Measurements from ENCODE around the gene RFX2. TPM values are rescaled to one million over a fixed set of nuclear protein-coding genes. Genes with fewer than 3 reads are reported as not detected.

The RFX2 gene
- total and polyA plus RNA-seq, 9 of the 15 experiments (the other 6 are each of a cell fraction or from before 2014, with no cell fraction given): 3.6 to 18.7 (median 8.7) TPM

GRCh38 chr19:6125571-6125989 lies 15.3 kb upstream of the RFX2 start (continued):
- TF ChIP-seq ZNF695 (CRISPR knock-in tag; IDR thresholded peaks at IDR 0.05) (no peak), BHLHE40 (IDR thresholded peaks at IDR 0.05; ENCODE audit: low read length) (peak; percentile 68), MGA (IDR thresholded peaks at IDR 0.05) (no peak), ZBTB1 (CRISPR knock-in tag; IDR thresholded peaks at IDR 0.05; ENCODE audit: borderline replicate concordance, low read depth) (no peak), ZNF354B (CRISPR knock-in tag; IDR thresholded peaks at IDR 0.05) (no peak), CREB1 (IDR thresholded peaks at IDR 0.05) (no peak), CREB1 (CRISPR knock-in tag; IDR thresholded peaks at IDR 0.05) (no peak), ELF1 (tag; IDR thresholded peaks at IDR 0.05) (no peak), MED1 (CRISPR knock-in tag; IDR thresholded peaks at IDR 0.05; ENCODE audit: borderline replicate concordance) (no peak), MTF1 (CRISPR knock-in tag; IDR thresholded peaks at IDR 0.05; ENCODE audit: borderline replicate concordance) (no peak), ZNF668 (CRISPR knock-in tag; IDR thresholded peaks at IDR 0.05) (no peak), ZKSCAN3 (CRISPR knock-in tag; IDR thresholded peaks at IDR 0.05) (no peak), NCOA2 (IDR thresholded peaks at IDR 0.05; ENCODE audit: partially characterized antibody in 2 of 2) (no peak), RBBP5 (IDR thresholded peaks at IDR 0.05; ENCODE audit: borderline replicate concordance, insufficient read depth, low read length, poor library complexity, severe bottlenecking) (no peak), ZNF785 (CRISPR knock-in tag; IDR thresholded peaks at IDR 0.05) (no peak), ZNF41 (CRISPR knock-in tag; conservative IDR thresholded peaks at IDR 0.05) (no peak), NBN (IDR thresholded peaks at IDR 0.05; ENCODE audit: low read depth) (no peak), PHF21A (IDR thresholded peaks at IDR 0.05; ENCODE audit: borderline replicate concordance, low read depth) (no peak), HDAC1 (IDR thresholded peaks at IDR 0.05) (no peak)
